ENCODE data around the gene IFT81.
"Not testable (repeated sequence)": the region's sequence is repeated elsewhere in the genome, so short reads cannot be mapped to it uniquely, and the experiment has no call there.

DNA sequence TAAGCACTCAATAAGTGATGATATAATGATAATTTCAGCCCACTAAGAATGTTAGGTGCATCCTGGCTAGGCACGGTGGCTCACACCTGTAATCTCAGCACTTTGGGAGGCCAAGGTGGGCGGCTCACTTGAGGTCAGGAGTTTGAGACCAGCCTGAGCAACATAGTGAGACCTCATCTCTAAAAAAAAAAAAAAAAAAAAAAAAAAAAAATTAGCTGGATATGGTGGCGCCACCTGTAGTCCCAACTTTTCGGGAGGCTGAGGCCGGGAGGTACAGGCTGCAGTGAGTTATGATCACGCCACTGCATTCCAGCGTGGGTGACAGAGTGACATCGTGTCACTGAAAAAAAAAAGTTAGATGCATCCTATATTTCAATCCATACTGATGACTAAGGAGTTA, 6.9 kb upstream of the IFT81 start:
- TF ChIP-seq, protein P1, sequence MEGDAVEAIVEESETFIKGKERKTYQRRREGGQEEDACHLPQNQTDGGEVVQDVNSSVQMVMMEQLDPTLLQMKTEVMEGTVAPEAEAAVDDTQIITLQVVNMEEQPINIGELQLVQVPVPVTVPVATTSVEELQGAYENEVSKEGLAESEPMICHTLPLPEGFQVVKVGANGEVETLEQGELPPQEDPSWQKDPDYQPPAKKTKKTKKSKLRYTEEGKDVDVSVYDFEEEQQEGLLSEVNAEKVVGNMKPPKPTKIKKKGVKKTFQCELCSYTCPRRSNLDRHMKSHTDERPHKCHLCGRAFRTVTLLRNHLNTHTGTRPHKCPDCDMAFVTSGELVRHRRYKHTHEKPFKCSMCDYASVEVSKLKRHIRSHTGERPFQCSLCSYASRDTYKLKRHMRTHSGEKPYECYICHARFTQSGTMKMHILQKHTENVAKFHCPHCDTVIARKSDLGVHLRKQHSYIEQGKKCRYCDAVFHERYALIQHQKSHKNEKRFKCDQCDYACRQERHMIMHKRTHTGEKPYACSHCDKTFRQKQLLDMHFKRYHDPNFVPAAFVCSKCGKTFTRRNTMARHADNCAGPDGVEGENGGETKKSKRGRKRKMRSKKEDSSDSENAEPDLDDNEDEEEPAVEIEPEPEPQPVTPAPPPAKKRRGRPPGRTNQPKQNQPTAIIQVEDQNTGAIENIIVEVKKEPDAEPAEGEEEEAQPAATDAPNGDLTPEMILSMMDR (IDR thresholded peaks at IDR 0.05), result not testable (repeated sequence)
- TF ChIP-seq, protein P2, sequence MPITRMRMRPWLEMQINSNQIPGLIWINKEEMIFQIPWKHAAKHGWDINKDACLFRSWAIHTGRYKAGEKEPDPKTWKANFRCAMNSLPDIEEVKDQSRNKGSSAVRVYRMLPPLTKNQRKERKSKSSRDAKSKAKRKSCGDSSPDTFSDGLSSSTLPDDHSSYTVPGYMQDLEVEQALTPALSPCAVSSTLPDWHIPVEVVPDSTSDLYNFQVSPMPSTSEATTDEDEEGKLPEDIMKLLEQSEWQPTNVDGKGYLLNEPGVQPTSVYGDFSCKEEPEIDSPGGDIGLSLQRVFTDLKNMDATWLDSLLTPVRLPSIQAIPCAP (CRISPR knock-in tag; IDR thresholded peaks at IDR 0.05), result not testable (repeated sequence)
- TF ChIP-seq TCF7 (CRISPR knock-in tag; IDR thresholded peaks at IDR 0.05; ENCODE audit: low read depth); PRDM15 (CRISPR knock-in tag; IDR thresholded peaks at IDR 0.05); OVOL2 (CRISPR knock-in tag; IDR thresholded peaks at IDR 0.05; ENCODE audit: borderline replicate concordance); IRF2 (CRISPR knock-in tag; IDR thresholded peaks at IDR 0.05; ENCODE audit: borderline replicate concordance, low read depth); ATF3 (CRISPR knock-in tag; conservative IDR thresholded peaks at IDR 0.05); CREB1 (CRISPR knock-in tag; IDR thresholded peaks at IDR 0.05); JUN (CRISPR knock-in tag; IDR thresholded peaks at IDR 0.05); KAT7 (CRISPR knock-in tag; IDR thresholded peaks at IDR 0.05; ENCODE audit: borderline replicate concordance); NFE2L1 (CRISPR knock-in tag; IDR thresholded peaks at IDR 0.05); ZNF121 (CRISPR knock-in tag; IDR thresholded peaks at IDR 0.05): not testable (repeated sequence)
- TF ChIP-seq, protein P3, sequence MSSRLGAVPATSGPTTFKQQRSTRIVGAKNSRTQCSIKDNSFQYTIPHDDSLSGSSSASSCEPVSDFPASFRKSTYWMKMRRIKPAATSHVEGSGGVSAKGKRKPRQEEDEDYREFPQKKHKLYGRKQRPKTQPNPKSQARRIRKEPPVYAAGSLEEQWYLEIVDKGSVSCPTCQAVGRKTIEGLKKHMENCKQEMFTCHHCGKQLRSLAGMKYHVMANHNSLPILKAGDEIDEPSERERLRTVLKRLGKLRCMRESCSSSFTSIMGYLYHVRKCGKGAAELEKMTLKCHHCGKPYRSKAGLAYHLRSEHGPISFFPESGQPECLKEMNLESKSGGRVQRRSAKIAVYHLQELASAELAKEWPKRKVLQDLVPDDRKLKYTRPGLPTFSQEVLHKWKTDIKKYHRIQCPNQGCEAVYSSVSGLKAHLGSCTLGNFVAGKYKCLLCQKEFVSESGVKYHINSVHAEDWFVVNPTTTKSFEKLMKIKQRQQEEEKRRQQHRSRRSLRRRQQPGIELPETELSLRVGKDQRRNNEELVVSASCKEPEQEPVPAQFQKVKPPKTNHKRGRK (CRISPR knock-in tag; IDR thresholded peaks at IDR 0.05; ENCODE audit: borderline replicate concordance), result not testable (repeated sequence)
- TF ChIP-seq, protein P4, sequence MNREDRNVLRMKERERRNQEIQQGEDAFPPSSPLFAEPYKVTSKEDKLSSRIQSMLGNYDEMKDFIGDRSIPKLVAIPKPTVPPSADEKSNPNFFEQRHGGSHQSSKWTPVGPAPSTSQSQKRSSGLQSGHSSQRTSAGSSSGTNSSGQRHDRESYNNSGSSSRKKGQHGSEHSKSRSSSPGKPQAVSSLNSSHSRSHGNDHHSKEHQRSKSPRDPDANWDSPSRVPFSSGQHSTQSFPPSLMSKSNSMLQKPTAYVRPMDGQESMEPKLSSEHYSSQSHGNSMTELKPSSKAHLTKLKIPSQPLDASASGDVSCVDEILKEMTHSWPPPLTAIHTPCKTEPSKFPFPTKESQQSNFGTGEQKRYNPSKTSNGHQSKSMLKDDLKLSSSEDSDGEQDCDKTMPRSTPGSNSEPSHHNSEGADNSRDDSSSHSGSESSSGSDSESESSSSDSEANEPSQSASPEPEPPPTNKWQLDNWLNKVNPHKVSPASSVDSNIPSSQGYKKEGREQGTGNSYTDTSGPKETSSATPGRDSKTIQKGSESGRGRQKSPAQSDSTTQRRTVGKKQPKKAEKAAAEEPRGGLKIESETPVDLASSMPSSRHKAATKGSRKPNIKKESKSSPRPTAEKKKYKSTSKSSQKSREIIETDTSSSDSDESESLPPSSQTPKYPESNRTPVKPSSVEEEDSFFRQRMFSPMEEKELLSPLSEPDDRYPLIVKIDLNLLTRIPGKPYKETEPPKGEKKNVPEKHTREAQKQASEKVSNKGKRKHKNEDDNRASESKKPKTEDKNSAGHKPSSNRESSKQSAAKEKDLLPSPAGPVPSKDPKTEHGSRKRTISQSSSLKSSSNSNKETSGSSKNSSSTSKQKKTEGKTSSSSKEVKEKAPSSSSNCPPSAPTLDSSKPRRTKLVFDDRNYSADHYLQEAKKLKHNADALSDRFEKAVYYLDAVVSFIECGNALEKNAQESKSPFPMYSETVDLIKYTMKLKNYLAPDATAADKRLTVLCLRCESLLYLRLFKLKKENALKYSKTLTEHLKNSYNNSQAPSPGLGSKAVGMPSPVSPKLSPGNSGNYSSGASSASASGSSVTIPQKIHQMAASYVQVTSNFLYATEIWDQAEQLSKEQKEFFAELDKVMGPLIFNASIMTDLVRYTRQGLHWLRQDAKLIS (CRISPR knock-in tag; IDR thresholded peaks at IDR 0.05; ENCODE audit: borderline replicate concordance), result not testable (repeated sequence)
